HG03457 (cell line): ENCODE data around the gene SERINC2.

ENCODE experiments used
- ATAC-seq: cut with Tn5 transposase; IDR thresholded peaks from one replicate; pipeline ENCODE4 v1.9.1; 2021; ENCODE audit warnings: moderate number of reproducible peaks; ENCODE audit not compliant: unreplicated experiment

The SERINC2 gene

DNA sequence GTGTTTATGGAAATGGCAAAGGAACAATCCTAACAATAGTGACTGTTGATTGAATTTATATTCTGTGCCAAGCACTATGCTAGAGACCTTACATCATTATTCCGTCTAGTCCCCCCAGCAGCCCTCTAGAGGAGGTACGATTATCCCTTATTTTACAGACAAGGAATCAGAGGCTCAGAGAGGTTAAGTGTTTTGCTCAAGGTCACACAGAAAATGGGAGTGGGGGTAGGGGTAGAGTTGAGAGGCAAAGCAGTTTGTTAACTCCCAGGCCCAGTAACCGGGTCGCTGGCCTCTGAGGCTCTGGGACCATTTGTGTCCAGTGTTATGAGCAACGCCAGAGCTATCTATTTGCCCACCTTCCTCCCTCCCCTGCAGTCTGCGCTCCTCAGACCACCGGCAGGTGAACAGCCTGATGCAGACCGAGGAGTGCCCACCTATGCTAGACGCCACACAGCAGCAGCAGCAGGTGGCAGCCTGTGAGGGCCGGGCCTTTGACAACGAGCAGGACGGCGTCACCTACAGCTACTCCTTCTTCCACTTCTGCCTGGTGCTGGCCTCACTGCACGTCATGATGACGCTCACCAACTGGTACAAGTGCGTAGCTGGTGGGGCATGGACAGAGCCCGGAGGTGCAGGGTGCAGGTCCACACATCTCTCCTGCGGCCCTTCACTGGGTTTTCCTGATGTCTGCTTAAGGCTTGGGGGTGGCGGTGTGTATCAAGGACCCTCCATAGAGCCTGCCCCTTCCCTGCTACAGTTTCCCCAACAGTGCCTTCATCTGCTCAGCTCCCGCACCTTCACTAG lies 19.8 kb downstream of the SERINC2 start:
- ATAC-seq, result no peak

DNA sequence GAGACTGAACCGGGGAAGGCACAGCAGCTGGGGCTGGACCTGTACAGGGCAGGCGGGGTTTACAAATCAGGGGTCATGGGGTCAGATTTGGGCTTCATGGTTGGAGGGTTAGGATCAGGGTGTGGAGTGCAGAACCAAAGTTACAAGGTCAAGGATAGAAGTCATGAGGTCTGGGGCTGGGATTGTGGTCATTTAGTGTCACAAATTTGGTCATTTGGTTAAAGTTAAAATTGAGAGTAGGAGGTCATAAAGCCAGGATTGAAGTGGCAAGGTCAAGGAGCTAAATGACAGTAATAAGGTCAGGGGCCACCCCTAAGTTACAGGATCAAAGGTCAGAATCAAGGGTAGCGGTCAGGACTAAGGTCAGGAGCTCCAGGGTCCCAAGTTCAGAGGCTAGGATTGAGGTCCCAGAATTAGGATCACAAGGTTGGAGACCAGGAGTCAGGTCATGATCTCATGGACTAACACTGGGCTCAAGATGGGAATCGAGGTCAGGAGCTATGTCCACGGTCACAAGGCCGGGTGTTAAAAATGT lies 20.4 kb downstream of the SERINC2 start:
- ATAC-seq, result no peak

DNA sequence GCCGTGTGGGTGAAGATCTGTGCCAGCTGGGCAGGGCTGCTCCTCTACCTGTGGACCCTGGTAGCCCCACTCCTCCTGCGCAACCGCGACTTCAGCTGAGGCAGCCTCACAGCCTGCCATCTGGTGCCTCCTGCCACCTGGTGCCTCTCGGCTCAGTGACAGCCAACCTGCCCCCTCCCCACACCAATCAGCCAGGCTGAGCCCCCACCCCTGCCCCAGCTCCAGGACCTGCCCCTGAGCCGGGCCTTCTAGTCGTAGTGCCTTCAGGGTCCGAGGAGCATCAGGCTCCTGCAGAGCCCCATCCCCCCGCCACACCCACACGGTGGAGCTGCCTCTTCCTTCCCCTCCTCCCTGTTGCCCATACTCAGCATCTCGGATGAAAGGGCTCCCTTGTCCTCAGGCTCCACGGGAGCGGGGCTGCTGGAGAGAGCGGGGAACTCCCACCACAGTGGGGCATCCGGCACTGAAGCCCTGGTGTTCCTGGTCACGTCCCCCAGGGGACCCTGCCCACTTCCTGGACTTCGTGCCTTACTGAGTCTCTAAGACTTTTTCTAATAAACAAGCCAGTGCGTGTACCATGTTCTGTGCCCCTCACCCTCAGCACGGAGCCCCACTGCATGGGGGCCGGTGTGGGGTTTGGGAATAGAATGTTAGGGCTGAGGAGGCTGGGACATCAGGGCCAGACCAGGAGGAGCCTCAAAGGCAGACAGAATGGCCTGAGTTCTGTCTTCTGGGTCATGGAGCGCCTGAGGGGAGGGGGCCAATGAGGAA lies 21.3 kb downstream of the SERINC2 start:
- no peak for ATAC-seq

DNA sequence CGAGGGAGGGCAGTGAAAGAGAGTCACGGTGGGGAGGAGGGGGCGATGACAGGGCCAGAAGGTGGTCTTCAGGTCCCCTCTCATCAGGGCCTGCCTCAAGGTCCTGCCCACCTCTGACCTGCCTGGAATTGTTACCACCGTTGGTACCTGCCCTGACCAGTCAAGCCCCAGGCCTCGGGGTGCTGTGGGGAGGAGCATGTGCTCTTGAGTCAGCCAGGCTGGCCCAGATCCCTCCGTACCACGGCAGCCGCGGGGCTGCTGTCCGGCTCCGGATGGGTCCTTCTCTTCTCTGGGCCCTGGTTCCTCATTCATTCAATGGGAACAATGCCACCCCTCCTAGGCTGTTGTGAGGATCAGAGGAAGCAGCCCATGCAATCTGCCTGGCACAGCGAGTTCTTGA lies 22.0 kb downstream of the SERINC2 start:
- no peak for ATAC-seq

DNA sequence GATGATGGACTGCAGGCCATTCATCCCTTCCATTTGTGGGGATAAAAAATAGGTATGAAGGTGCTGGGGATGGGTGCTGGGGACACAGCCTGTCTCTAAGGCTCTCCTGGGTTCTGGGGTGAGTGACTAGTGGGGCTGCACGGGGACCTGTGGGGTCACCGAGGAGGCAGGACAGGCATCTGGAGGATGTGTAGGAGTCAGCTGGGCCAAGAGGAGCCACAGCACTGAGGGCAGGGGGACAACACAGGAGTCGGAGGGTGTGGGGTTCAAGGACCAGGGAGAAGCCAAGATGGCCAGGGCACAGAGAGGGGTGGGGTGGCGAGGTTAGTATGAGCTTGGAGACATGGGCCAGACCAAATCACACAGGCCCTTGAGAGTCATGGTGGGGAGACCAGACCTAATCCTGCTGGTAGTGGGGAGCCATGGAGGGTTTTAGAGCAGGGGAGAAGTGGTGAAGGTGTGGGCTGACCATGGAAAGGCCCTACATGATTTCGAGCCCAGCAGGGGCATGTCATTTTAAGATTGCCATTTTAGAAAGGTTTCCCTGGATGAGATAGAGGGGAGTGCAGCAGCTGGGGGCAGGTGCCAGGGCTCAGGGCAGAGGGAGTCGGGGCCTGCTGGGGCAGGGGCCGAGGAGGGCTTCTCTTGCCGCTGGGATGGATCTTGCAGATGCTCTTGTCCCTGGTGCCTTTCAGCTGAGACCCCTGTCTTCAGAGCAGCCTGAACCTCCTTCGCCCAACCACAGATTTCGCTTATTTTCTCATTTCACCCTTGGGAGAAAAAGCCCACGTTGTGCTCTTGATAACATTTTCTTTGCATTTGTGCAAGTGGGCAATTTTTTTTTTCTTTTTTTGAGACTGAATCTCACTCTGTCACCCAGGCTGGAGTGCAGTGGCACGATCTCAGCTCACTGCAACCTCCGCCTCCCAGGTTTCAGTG lies 22.7 kb downstream of the SERINC2 start:
- ATAC-seq, result no peak

DNA sequence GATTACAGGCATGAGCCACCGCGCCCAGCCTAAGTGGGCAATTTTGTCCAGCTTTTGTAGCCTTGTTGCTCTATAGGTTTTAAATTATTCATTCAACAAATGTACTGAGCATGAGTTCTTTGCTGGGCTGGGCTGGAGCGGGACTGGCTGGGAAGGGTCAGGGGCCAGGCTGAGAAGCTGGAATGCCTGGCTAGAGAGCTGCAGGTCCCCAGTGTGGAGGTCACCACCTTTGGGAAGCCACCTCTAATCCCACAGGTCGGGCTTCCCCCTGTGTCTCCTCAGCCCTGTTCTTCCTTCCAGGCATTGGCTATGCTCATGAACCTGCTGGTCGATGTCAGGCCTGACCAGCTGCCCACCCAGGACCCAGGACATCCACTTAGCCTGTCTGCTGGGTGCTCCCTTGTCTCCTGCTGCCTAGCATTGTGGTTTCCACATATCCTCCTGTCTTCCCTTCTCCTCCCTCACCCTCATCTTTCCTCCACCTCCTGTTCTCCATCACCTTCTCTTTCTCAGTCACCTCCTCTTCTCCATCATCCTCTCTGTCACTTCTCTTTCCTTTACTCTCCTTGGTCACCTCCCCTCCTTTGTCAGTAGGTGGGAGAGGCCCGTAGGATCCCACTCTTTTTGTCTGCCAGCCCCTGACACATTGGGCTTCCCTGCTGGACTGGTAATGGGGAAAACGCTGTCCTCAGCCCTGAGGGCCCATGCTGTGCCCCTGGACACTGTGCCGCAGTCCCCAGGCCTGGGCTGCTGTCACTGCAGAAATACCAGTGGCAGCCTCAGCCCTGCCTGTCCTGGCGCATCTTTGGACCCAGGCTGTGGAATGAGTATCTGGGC lies 23.8 kb downstream of the SERINC2 start:
- no peak for ATAC-seq

DNA sequence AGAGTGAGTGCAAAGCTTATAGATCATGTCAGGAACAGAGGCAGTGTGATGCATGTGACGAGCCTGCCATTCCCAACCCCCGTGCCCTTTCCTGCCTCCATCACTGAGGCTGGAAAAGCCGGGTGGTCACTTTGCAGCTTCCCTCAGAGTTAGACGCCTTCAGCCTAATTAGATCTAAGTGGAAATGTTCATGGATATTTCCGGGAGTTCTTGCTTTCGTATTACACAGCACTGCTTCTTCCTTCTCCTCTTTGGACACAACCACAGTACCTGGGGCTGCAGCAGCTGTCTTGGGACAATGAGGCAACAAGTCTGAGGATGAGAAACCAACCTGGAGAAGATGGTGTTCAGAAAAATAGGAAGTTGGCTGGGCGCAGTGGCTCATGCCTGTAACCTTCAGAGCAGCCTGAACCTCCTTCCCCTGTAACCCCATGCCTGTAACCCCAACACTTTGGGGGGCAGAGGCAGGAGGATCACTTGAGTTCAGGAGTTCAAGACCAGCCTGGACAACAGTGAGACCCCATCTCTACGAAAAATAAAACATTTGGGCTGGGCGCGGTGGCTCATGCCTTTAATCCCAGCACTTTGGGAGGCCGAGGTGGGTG lies 24.5 kb downstream of the SERINC2 start:
- no peak for ATAC-seq

DNA sequence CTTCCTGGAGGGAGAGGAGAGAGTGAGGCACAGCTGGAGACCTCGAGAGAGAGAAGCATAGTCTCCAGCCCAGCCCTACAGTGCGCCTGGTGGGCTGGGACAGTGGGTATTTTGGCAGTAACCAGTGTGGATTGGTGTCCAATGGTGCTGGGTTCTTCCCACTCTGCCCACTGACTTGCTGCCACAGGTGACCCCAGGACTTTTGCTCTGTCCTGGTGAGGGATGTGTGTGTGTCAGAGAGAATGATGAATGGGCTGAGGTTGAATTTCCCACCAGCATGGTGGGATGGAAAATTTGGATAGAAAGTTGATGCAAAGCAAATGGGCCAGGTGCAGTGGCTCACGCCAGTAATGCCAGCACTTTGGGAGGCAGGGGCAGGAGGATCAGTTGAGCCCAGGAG lies 26.3 kb downstream of the SERINC2 start:
- no peak for ATAC-seq

DNA sequence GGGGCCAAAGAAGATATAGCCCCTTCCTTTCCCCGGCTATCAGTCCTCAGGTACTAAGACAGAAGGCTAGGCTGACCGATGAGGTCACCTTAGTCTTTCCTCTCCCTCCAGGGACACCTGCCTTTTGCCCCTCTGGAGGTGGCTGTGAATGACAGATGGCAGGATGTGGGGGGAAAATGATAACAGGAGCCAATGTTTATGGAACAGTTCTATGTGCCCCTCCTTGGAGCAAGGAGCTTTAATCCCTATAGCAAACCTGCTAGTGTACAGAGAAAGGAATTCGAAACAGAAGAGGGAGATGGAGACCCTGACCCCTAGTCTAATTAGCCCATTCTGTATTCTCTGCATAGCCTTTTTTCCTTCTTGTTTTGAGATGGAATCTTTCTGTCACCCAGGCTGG lies 28.1 kb downstream of the SERINC2 start:
- ATAC-seq, result no peak

DNA sequence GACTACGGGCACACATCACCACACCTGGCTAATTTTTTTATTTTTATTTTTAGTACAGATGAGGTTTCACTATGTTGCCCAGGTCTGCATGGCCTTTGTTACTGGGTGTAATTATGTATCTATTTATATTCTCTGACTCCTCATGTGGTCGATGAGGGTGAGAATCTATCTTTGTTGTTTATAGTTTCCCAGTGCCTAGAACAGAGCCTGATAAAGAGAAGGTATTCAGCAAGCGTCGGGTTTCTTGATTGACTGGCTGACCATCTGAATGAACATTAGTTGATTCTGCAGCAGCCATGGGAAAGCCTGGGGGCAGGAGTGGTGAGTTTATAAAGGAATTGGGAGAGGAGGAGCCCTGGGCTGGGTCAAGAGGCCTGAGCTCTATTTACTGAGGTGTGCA lies 28.5 kb downstream of the SERINC2 start:
- no peak for ATAC-seq

DNA sequence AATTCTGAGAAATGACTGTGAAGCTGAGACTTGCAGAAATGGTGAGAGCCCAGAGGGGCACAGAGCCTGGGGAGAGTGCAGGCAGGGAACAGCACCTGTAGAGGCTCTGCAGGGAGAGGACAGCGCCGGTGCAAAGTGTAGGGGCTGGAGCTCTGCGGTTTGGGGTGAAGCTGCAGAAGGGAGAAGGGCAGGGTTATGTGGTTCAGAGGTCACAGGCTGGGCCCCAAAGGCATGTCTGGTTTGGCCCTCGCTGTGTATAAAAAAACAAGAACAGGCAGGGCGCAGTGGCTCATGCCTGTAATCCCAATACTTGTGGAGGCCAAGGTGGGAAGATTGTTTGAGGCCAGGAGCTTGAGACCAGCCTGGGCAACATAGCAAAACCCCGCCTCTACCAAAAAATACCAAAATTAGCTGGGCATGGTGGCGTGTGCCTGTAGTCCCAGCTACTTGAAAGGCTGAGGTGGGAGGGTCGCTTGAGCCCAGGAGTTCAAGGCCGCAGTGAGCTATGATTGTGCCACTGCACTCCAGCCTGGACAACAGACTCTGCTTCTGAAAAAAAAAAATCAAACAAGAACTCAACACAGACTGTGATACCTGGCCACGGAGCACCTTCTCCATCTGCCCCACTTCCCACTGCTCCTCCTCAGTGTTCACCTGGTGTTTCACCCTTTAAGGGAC lies 29.1 kb downstream of the SERINC2 start:
- ATAC-seq, result no peak

DNA sequence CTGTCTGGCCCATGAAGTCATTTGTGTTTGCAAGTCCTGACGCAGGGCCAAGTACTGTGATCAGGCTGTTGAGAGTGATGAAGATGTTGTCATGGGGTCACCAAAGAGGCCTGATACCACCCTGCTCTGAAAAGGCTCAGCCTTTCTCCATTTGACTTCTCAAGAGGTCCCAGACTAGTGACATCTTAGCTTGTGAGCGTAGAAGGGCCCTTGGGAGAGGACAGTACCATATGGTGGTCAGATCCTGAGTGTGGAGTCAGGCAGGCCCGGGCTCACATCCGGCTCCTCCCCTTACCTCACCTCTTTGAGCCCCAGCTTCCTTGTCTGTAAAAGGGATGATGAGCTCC lies 29.6 kb downstream of the SERINC2 start:
- ATAC-seq, result no peak

DNA sequence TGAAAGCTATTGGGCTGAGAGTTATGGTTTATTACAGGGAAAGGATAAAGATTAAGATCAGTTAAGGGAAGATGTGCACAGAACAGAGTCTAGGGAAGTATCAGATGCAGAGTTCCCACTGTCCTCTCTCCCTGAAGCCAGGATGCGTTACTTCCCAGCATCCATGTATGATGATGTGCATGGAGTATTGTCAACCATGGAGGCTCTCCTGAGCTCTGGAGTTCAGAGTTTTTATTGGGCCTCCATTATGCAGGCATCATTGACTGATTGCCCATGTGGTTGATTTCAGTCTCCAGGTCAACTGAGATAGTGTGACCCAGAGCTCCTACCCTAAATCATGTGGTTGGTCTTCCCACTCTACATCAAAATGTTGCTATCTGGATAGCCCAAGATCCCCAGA lies 30.7 kb downstream of the SERINC2 start:
- no peak for ATAC-seq

DNA sequence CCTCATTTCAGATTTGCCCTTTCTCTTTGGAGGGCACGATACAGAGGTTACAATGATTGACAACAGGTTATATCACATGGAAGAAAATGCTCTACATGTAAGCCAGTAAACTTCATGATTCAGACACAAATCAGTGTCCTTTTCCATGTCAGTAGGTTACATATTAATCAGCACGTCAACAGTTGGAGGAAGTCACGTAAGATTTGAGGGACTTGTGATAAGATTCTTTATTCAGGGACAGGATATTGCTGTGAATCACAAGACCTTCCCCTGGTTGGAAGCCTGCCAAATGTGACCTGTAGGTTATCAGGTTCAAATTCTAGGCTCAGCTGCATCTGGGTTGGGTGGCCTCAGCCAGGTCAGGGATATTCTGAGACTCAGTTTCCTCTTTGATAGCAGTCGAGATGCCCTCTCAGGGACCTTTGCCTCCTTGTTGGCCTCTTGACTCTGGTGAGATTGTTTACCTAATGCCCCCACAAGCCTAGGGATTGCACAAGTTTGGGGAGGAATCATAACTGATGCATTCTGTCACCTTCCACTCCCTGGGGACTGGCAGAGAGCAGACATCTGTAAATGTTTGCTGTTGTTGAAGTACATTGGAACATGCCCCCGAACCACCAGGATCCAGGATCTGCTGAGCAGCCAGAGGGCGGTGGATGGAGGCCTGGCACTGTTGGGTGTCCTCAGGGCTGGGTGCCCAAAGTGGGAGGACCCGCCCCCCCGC lies 31.9 kb downstream of the SERINC2 start:
- no peak for ATAC-seq

DNA sequence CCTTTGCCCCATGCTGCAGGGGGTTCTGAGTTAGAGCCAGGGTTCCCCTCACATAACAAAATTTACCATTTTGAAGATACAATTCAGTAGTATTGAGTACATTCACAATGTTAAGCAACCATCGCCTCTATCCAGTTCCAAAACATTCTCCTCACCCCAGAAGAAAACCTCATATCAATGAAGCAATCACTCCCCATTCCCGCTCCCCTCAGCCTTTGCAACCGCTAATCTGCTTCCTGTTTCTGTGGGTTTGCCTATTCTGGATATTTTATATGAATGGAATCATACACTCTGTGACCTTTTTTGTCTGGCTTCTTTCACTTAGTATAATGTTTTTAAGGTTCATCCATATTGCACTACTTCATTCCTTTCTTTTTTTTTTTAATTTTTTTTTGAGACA lies 32.9 kb downstream of the SERINC2 start:
- ATAC-seq, result no peak

DNA sequence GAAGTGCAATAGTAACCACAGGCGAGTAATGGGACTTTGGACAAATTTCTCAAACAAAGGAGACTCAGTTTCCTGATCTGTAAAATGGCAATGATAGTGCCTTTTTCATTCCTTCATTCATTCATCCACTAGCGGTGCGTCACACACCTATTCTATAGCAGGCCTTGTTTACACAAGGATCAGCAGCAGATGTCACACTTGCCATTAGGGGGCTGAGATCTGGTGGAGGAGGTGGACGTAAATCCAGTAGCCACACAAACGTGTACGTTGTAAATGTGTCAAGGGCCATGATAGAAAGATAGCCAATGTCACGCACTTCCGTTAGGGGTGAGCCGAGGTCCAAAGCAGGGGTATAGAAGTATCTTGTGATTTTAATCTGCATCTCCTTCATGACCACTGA lies 34.2 kb downstream of the SERINC2 start:
- ATAC-seq, result no peak

DNA sequence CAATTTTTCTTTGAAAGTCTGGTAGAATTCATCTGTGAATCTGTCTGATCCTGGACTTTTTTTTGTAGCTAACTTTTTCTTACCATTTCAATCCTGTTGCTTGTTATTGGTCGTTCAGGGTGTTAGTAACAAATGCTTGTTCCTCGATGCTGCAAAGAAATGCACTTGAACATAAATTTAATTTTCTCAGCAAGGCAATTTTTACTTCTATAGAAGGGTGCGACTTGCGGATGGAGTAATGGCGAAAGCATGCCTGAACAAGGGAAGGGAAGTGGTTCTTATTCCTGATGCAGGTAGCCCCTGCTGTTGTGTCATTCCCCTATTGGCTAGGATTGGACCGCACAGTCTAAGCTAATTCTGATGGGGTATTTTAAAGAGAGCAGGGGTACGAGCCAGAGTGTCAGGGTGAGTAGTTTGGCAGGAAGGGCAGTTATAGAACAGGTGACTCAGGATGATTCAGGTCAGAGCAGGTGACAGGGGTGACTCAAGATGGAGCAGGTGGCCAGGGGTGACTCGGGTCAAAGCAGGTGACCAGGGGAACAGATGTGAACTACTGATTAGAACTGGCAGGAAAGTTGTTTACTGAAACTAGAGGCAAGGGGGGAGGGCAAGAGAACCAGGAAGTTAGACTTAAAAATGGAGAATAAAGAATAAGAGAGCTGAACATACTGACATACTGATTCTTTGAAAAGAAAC lies 40.5 kb downstream of the SERINC2 start:
- no peak for ATAC-seq

DNA sequence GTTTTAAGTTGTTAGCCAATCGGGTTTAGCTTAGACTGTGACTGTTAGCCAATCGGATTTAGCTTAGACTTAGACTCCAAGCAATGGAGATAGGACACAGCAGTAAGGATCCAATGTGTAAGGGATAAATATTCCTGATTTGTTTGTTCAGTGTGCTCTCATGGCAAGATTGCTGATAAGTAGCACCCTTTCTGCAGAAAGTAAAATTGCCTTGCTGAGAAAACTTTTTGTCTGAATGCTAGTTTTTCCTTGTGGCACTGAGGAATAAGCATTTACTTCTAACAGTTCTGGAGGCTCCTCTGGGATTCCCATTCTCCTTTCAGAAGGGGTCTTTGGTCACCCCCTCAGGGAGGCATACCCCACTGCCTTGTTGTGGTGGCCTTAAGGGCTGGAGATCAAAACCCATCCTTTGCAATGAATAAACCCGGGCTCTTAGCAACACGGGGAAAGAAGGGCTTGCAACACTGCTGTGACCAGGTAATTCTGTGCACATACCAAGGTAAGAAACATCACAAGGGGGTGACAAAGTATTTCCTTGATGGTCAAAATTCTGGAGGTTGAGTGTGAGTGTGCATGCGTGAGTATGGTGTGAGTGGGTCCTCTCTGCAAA lies 45.4 kb downstream of the SERINC2 start:
- no peak for ATAC-seq
